ENCODE data around the gene DARS2. TPM values are rescaled to one million over a fixed set of nuclear protein-coding genes. Genes with fewer than 3 reads are reported as not detected.

DARS2 gene, protein sequence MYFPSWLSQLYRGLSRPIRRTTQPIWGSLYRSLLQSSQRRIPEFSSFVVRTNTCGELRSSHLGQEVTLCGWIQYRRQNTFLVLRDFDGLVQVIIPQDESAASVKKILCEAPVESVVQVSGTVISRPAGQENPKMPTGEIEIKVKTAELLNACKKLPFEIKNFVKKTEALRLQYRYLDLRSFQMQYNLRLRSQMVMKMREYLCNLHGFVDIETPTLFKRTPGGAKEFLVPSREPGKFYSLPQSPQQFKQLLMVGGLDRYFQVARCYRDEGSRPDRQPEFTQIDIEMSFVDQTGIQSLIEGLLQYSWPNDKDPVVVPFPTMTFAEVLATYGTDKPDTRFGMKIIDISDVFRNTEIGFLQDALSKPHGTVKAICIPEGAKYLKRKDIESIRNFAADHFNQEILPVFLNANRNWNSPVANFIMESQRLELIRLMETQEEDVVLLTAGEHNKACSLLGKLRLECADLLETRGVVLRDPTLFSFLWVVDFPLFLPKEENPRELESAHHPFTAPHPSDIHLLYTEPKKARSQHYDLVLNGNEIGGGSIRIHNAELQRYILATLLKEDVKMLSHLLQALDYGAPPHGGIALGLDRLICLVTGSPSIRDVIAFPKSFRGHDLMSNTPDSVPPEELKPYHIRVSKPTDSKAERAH
- total RNA-seq, result 8.3 and 11.7 TPM in 2 replicates

GRCh38 chr1:173824315-173825081, at the start of gene DARS2, which contains the start of gene CENPL:
Gene DARS2, plus strand, starts transcription at chr1:173824673. Its CDS starts 557 bp downstream, at chr1:173825230.
Gene CENPL, minus strand, starts transcription at chr1:173824883. Its CDS starts 13,584 bp downstream, at chr1:173811299.

GRCh38 chr1:173867753-173868265, 43.3 kb downstream of the DARS2 start, which contains the start of gene GAS5:
Gene GAS5, minus strand, starts transcription at chr1:173867989.

GRCh38 chr1:173868266-173869020, 44.0 kb downstream of the DARS2 start, which contains the start of gene ZBTB37:
Gene ZBTB37, plus strand, starts transcription at chr1:173868380. Its CDS starts 1,846 bp downstream, at chr1:173870226.

Other genes starting within 250 kb of the DARS2 start
- gene SLC9C2, start 221.6 kb upstream of the DARS2 start, total RNA-seq, result 2.7 and 7.8 TPM in 2 replicates
- gene TEX50, start 189.3 kb upstream of the DARS2 start, total RNA-seq, result not detected in 2 replicates
- gene ANKRD45, start 154.8 kb upstream of the DARS2 start, total RNA-seq, result not detected in 2 replicates
- 23.8 and 28.5 TPM in 2 replicates for gene KLHL20, start 109.7 kb upstream of the DARS2 start, total RNA-seq
- 5.4 and 8.3 TPM in 2 replicates for gene CENPL, start 210 bp downstream of the DARS2 start, total RNA-seq
- 467 and 490 TPM in 2 replicates for gene GAS5, start 43.3 kb downstream of the DARS2 start, total RNA-seq
- 3.6 and 4.5 TPM in 2 replicates for gene ZBTB37, start 43.7 kb downstream of the DARS2 start, total RNA-seq
- gene SERPINC1, start 92.7 kb downstream of the DARS2 start, total RNA-seq, result 0.16 TPM in 1 of 2 replicates, not detected in the other
- gene RC3H1, start 197.7 kb downstream of the DARS2 start, total RNA-seq, result 8.5 and 11.8 TPM in 2 replicates